Right renal pelvis (tissue), 4 donors: ENCODE measurements around the gene FSTL4. TPM values are rescaled to one million over a fixed set of nuclear protein-coding genes. Genes with fewer than 3 reads are reported as not detected.
"Not testable (repeated sequence)": the region's sequence is repeated elsewhere in the genome, so short reads cannot be mapped to it uniquely, and the experiment has no call there.

ENCODE experiments used
- DNase-seq, 4 donors: peaks; one replicate each; pipeline ENCODE4 v3.0.0-alpha.2; 2013; ENCODE audit warnings: low read depth in 4 of 4, low spot score in 3 of 4, missing footprints in 1 of 4
- polyA plus RNA-seq, 4 donors: library from polyadenylated mRNA; unstranded; fragments of 120-200 nt; gene quantifications; one replicate each; pipeline ENCODE4 v1.2.1, GENCODE V29; 2013; ENCODE audit not compliant: insufficient read length in 4 of 4

Gene FSTL4
- polyA plus RNA-seq, 4 donors: 0.74 to 1.1 (median 0.86) TPM

- peak in 1 of 4 donors; percentile 37 for DNase-seq
Measured at GRCh38 chr5:133222979-133223378, 389.4 kb downstream of the FSTL4 start.

GRCh38 chr5:133222521-133222920, 389.8 kb downstream of the FSTL4 start:
- DNase-seq: no peak

GRCh38 chr5:133222040-133222439, 390.3 kb downstream of the FSTL4 start:
- no peak for DNase-seq

- no peak for DNase-seq
Measured at GRCh38 chr5:133220851-133221674, 391.3 kb downstream of the FSTL4 start.

- no peak for DNase-seq
Measured at GRCh38 chr5:133219296-133219695, 393.0 kb downstream of the FSTL4 start.

GRCh38 chr5:133216138-133216537, 396.2 kb downstream of the FSTL4 start:
- not testable (repeated sequence) for DNase-seq

GRCh38 chr5:133214153-133214820, 398.1 kb downstream of the FSTL4 start:
- DNase-seq: no peak

- DNase-seq: no peak
Measured at GRCh38 chr5:133205649-133206048, 406.7 kb downstream of the FSTL4 start.

GRCh38 chr5:133205204-133205603, 407.1 kb downstream of the FSTL4 start:
- no peak for DNase-seq

- DNase-seq: no peak
Measured at GRCh38 chr5:133203317-133204305, 408.7 kb downstream of the FSTL4 start.

- DNase-seq: no peak
Measured at GRCh38 chr5:133202066-133202665, 410.2 kb downstream of the FSTL4 start.

GRCh38 chr5:133201310-133201709, 411.0 kb downstream of the FSTL4 start:
- no peak for DNase-seq

- DNase-seq: no peak
Measured at GRCh38 chr5:133200256-133200655, 412.1 kb downstream of the FSTL4 start.

- DNase-seq: no peak
Measured at GRCh38 chr5:133199417-133200178, 412.7 kb downstream of the FSTL4 start.

GRCh38 chr5:133198511-133198910, 413.8 kb downstream of the FSTL4 start:
- no peak for DNase-seq

- DNase-seq: no peak
Measured at GRCh38 chr5:133196441-133197085, 415.8 kb downstream of the FSTL4 start.

- no peak for DNase-seq
Measured at GRCh38 chr5:133195250-133195649, 417.1 kb downstream of the FSTL4 start.

- DNase-seq: no peak
Measured at GRCh38 chr5:133193794-133194193, 418.5 kb downstream of the FSTL4 start.

- no peak for DNase-seq
Measured at GRCh38 chr5:133192716-133193115, 419.6 kb downstream of the FSTL4 start.
